HepG2 (cell line): ENCODE measurements around the gene COMMD8. TPM values are rescaled to one million over a fixed set of nuclear protein-coding genes. Genes with fewer than 3 reads are reported as not detected.

Experiments
- BRF2 ChIP-seq: sonication (generic); formaldehyde crosslinking; IDR thresholded peaks from 2 replicates; pipeline ENCODE4 v1.8.1; 2022; ENCODE audit warnings: mild to moderate bottlenecking, missing genetic modification reagents
- CREBL2 ChIP-seq: sonication (generic); formaldehyde crosslinking; IDR thresholded peaks from 2 replicates; pipeline ENCODE4 v1.8.1; 2023; ENCODE audit warnings: missing genetic modification reagents, mild to moderate bottlenecking, borderline replicate concordance
- E2F5 ChIP-seq: sonication (generic); formaldehyde crosslinking; conservative IDR thresholded peaks from 2 replicates; pipeline ENCODE4 v1.4.0; 2020; ENCODE audit warnings: missing genetic modification reagents
- HDAC1 ChIP-seq: sonication (generic); formaldehyde crosslinking; IDR thresholded peaks from 2 replicates; pipeline ENCODE4 v1.5.1; 2020; ENCODE audit warnings: mild to moderate bottlenecking, missing genetic modification reagents
- NFKB2 ChIP-seq: sonication (generic); formaldehyde crosslinking; IDR thresholded peaks from 2 replicates; pipeline ENCODE4 v1.4.0; 2020; ENCODE audit warnings: missing genetic modification reagents, borderline replicate concordance
- NFYC ChIP-seq: IDR thresholded peaks from 2 replicates; pipeline ENCODE4 v1.6.1; 2016; ENCODE audit warnings: missing genetic modification reagents, missing compliant biosample characterization
- PTBP1 ChIP-seq: fragments of 200-400 bp; formaldehyde crosslinking; IDR thresholded peaks from 2 replicates; pipeline ENCODE4 v1.6.1; 2018; ENCODE audit warnings: low read length, low read depth; ENCODE audit not compliant: poor library complexity, severe bottlenecking
- RFXAP ChIP-seq: sonication (generic); formaldehyde crosslinking; IDR thresholded peaks from 2 replicates; pipeline ENCODE4 v1.4.0; 2020; ENCODE audit warnings: missing genetic modification reagents, borderline replicate concordance
- SRF ChIP-seq: IDR thresholded peaks from 2 replicates; pipeline ENCODE4 v1.6.1; 2011; ENCODE audit warnings: mild to moderate bottlenecking, low read depth, low read length, moderate library complexity
- SYNCRIP ChIP-seq: fragments of 200-400 bp; formaldehyde crosslinking; IDR thresholded peaks from 2 replicates; pipeline ENCODE4 v1.6.1; 2018; ENCODE audit warnings: mild to moderate bottlenecking, low read depth, low read length; ENCODE audit not compliant: insufficient read depth
- YEATS2 ChIP-seq: sonication (generic); formaldehyde crosslinking; IDR thresholded peaks from 2 replicates; pipeline ENCODE4 v1.4.0; 2020; ENCODE audit warnings: missing genetic modification reagents, borderline replicate concordance
- ZNF337 ChIP-seq: sonication (generic); formaldehyde crosslinking; IDR thresholded peaks from 2 replicates; pipeline ENCODE4 v1.5.1; 2020; ENCODE audit warnings: missing genetic modification reagents, low read depth, mild to moderate bottlenecking, borderline replicate concordance
- ZNF343 ChIP-seq: sonication (generic); formaldehyde crosslinking; IDR thresholded peaks from 2 replicates; pipeline ENCODE4 v1.4.0; 2020; ENCODE audit warnings: mild to moderate bottlenecking, missing genetic modification reagents
- ZNF781 ChIP-seq: sonication (generic); formaldehyde crosslinking; IDR thresholded peaks from 2 replicates; pipeline ENCODE4 v1.5.1; 2020; ENCODE audit warnings: borderline replicate concordance, mild to moderate bottlenecking, missing genetic modification reagents; ENCODE audit errors: not compliant biosample characterization
- ZNF878 ChIP-seq: sonication (generic); formaldehyde crosslinking; IDR thresholded peaks from 2 replicates; pipeline ENCODE4 v1.8.1; 2023; ENCODE audit warnings: mild to moderate bottlenecking, missing genetic modification reagents, moderate library complexity
- polyA plus RNA-seq, 8 experiments: library from polyadenylated mRNA; depleted of rRNA in 3 of 8; stranded (reverse) in 7 of 8; unstranded in 1 of 8; fragments of >200 nt; fragmentation: Illumina TruSeq in 4 of 8; extraction: Trizol in 4 of 8; gene quantifications; 2 replicates each; pipeline versions ENCODE4 v1.2.1 to v1.2.3, GENCODE V29; 2011 to 2016; ENCODE audit warnings: low read depth in 4 of 8, missing spikeins in 1 of 8, mixed read lengths in 1 of 8; ENCODE audit not compliant: insufficient read depth in 1 of 8
- total RNA-seq, 5 experiments: library from RNA; depleted of rRNA; stranded (reverse); fragments of >200 nt; fragmentation: Illumina TruSeq; extraction: Trizol; gene quantifications; 2 replicates each; pipeline ENCODE4 v1.2.3, GENCODE V29; 2016; ENCODE audit warnings: low read depth in 1 of 5
- TF ChIP-seq, protein P1 (sequence below): sonication (generic); formaldehyde crosslinking; IDR thresholded peaks from 2 replicates; pipeline ENCODE4 v1.5.0; 2020; ENCODE audit warnings: mild to moderate bottlenecking, missing genetic modification reagents, borderline replicate concordance
- TF ChIP-seq, protein P2 (sequence below): sonication (generic); formaldehyde crosslinking; conservative IDR thresholded peaks from 2 replicates; pipeline ENCODE4 v1.4.0; 2020; ENCODE audit warnings: missing genetic modification reagents

COMMD8 gene
- total and polyA plus RNA-seq, 2 of the 13 experiments (the other 11 are each of a cell fraction or from before 2014, with no cell fraction given): 7.1 to 20.3 TPM

DNA sequence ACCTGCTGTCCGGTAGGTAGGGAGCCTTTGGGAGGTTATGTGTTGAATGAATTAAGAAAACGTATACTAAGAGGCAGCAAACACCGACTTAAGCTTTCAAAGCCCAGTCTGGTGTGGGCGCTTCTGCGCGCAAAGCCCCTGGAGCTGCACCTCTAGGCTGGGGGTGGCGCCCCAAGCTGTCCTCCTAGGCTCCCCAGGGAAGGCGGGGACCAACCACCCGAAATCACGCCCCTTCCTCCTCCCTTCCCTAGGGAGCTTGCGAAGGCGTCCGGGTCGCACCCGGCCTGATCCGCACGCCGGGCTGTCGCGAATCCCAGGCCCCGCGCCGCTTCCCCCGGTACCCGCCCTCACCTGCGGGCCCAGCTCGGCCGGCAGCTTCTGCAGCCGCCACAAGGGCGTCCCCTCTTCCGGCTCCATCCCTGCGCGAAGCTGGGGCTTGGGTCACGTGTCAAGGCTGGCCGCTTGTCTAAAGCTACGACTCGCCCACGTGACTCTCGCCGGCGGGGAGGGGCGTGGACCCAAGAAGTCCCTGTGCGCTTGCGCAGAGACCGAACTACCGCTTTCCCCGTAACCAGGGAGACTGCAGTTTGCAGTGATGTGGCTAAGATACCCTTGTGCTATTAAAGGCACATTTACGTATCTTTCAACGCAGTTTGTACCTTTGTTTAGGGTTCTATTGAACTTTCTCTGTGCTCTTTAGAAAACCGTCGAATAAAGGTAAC is at the start of gene COMMD8 (continued):
- TF ChIP-seq, protein P1, sequence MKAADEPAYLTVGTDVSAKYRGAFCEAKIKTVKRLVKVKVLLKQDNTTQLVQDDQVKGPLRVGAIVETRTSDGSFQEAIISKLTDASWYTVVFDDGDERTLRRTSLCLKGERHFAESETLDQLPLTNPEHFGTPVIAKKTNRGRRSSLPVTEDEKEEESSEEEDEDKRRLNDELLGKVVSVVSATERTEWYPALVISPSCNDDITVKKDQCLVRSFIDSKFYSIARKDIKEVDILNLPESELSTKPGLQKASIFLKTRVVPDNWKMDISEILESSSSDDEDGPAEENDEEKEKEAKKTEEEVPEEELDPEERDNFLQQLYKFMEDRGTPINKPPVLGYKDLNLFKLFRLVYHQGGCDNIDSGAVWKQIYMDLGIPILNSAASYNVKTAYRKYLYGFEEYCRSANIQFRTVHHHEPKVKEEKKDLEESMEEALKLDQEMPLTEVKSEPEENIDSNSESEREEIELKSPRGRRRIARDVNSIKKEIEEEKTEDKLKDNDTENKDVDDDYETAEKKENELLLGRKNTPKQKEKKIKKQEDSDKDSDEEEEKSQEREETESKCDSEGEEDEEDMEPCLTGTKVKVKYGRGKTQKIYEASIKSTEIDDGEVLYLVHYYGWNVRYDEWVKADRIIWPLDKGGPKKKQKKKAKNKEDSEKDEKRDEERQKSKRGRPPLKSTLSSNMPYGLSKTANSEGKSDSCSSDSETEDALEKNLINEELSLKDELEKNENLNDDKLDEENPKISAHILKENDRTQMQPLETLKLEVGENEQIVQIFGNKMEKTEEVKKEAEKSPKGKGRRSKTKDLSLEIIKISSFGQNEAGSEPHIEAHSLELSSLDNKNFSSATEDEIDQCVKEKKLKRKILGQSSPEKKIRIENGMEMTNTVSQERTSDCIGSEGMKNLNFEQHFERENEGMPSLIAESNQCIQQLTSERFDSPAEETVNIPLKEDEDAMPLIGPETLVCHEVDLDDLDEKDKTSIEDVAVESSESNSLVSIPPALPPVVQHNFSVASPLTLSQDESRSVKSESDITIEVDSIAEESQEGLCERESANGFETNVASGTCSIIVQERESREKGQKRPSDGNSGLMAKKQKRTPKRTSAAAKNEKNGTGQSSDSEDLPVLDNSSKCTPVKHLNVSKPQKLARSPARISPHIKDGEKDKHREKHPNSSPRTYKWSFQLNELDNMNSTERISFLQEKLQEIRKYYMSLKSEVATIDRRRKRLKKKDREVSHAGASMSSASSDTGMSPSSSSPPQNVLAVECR (CRISPR knock-in tag): peak; percentile 90; the same call in 1 of the 2 replicates
- TF ChIP-seq RFXAP (CRISPR knock-in tag) (no peak), SYNCRIP (no peak), NFYC (CRISPR knock-in tag) (peak; percentile 48; the same call in 1 of the 2 replicates), NFKB2 (CRISPR knock-in tag) (peak; percentile 77; the same call in 1 of the 2 replicates), SRF (no peak), YEATS2 (CRISPR knock-in tag) (peak; percentile 65; the same call in 1 of the 2 replicates), ZNF781 (CRISPR knock-in tag) (peak; percentile 56), PTBP1 (no peak), E2F5 (CRISPR knock-in tag) (no peak), ZNF337 (CRISPR knock-in tag) (no peak), ZNF343 (CRISPR knock-in tag) (no peak), ZNF878 (CRISPR knock-in tag) (no peak), CREBL2 (CRISPR knock-in tag) (no peak), HDAC1 (CRISPR knock-in tag) (peak; percentile 89), BRF2 (CRISPR knock-in tag) (peak; percentile 77; the same call in 1 of the 2 replicates)
- TF ChIP-seq, protein P2, sequence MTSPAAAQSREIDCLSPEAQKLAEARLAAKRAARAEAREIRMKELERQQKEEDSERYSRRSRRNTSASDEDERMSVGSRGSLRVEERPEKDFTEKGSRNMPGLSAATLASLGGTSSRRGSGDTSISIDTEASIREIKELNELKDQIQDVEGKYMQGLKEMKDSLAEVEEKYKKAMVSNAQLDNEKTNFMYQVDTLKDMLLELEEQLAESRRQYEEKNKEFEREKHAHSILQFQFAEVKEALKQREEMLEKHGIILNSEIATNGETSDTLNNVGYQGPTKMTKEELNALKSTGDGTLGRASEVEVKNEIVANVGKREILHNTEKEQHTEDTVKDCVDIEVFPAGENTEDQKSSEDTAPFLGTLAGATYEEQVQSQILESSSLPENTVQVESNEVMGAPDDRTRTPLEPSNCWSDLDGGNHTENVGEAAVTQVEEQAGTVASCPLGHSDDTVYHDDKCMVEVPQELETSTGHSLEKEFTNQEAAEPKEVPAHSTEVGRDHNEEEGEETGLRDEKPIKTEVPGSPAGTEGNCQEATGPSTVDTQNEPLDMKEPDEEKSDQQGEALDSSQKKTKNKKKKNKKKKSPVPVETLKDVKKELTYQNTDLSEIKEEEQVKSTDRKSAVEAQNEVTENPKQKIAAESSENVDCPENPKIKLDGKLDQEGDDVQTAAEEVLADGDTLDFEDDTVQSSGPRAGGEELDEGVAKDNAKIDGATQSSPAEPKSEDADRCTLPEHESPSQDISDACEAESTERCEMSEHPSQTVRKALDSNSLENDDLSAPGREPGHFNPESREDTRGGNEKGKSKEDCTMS (CRISPR knock-in tag): no peak
